GM18520 (cell line): ENCODE measurements around the gene KLHL5.
A peak's percentile ranks its signal among the peaks of the same experiment; 100 is the strongest.

Experiments used
- ATAC-seq: cut with Tn5 transposase; IDR thresholded peaks from one replicate; pipeline ENCODE4 v1.9.1; 2021; ENCODE audit not compliant: unreplicated experiment

KLHL5 gene

DNA sequence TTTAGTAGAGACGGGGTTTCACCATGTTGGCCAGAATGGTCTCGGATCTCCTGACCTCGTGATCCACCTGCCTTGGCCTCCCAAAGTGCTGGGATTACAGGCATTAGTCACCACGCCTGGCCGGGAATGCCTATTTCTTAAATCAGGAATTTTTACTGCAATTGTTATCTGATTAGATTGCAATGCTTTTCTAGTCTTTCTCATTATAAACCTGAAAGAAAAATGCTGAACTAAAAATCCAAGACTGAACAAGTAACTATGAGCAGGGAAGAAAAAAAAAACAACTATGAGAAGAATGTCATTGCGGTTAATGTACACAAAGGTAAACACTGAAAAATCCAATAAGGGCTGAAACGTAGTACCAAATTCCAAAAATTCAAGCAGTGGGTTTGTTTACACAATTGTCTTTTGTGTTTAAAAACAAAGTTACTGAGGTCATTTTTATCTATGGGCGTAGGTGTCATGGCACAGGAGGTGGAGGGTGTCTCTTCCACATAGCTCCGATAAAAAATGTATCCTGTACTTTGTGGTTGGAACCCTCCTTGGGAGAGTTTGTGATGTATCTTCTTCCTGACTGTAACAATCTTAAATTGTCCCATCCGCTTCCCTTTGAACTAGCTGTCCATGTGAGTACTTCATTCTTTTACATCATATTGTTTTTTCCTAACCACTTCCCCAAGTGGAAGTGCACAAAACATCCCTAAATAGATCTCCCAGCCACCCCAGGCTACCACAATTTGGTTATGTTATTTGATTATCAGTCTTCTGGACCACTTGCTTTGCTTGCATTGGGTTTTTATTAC is 18.8 kb upstream of the KLHL5 start:
- no peak for ATAC-seq

GRCh38 chr4:39043861-39044363 is 18.1 kb upstream of the KLHL5 start:
- ATAC-seq, result no peak

DNA sequence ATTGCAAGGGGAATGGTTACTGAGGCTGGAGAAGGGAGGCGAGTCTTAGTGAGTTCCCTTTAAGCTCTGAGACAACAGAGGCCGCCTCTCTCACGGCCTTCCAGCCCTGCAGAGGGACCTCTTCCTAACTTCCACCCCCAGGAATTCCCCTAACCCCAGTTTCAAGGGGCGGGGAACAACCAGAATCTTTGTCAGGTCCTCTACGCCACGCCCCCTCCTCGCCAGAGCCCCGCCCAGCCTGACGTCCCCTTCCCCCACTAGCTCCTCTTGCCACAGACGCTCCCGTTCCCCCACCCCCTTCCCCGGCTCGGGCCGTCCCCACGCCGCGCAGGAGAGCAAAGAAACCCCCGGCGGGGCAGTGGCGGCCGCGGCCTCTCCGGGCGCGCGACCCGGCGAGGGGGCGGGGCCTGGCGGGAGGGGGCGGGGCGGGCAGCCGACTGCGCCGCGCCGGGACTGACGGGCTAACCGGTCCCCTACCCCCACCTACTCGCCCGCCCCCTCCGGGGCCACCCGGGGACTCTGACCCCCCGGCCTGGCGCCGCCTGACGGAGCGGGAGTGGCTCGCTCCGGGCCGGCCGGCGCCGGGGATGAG is 17.6 kb upstream of the KLHL5 start:
- peak; percentile 58 for ATAC-seq

- no peak for ATAC-seq
These were observed 16.8 kb upstream of the KLHL5 start for GRCh38 chr4:39044956-39045826.

DNA sequence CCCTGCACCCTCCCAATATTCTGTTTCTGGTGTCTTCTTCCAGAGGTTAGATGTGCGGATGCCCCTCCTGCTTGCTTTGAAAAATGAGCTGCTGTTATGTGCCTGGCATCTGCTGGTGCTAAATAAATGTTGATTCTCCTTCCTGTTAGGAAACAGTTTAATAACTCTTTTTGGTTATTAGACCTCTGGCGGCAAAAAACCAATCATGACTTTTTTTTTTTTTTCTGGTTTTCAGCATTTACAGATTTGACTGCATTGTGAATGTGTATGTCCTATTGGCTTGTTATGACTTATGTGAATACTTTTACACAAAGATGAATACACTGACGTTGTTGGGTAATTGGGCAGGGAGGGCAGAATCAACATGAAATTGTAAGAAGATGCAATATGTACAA is 16.2 kb upstream of the KLHL5 start:
- no peak for ATAC-seq

GRCh38 chr4:39046249-39046648 is 15.8 kb upstream of the KLHL5 start:
- ATAC-seq, result no peak

GRCh38 chr4:39047681-39048080 is 14.4 kb upstream of the KLHL5 start:
- no peak for ATAC-seq

- no peak for ATAC-seq
These were observed 13.7 kb upstream of the KLHL5 start for GRCh38 chr4:39048311-39048710.

DNA sequence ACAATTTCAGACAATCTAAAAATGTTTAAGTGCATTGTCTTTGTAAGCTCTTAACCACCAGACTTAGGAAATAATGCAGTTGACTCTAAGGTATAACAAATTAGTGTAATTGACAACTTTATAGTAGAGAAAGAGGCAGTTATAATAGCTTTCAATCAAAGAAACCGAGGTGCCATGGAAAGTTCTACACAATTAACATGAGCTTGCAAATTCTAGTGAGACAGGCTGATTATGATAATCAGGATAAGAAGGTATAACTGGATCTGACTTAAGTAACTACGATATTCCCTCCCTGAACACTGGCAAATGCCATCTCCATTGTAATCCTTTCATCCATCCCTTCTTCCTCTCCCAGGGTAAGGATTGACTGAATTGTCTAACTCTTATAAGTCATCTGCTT is 11.4 kb upstream of the KLHL5 start:
- ATAC-seq, result no peak

- ATAC-seq, result no peak
These were observed 10.5 kb upstream of the KLHL5 start for GRCh38 chr4:39051492-39051891.

DNA sequence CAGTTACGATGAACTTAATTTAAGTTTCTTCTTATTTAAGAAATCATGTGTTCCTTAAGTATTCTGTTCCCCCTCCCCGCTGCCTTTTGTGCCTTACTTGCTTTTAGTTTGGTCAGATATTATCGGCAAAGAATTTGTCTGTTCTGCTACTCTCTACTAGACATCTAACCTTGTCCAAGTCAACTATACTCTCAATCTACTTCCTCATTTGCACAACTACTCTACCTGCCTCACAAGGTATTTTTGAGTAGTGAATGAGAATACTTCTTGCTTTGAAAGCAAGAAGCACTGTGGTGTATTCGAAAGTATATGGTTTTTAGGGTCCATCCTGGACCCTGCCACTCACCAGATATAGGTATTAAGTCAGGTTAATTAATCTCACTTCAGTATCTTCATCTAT is 8.0 kb upstream of the KLHL5 start:
- no peak for ATAC-seq

DNA sequence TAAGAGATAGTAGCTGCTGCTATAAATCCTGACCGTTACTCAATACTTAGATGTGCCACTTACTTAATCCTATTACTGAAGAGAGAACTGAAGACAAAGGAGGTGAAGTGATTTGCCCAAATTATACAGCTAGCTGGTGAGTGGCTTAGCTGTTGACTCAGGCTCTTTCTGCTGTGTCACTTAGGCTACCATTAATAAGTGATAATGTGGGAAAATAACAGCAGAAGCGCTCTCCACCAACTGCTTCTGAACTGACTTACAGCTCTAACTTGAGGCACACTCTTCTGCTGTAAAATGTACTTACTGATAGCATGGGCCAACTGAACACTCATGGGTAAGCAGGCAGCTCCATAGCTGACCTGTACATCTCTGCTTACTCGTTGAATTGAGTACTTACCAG is 7.5 kb upstream of the KLHL5 start:
- no peak for ATAC-seq

DNA sequence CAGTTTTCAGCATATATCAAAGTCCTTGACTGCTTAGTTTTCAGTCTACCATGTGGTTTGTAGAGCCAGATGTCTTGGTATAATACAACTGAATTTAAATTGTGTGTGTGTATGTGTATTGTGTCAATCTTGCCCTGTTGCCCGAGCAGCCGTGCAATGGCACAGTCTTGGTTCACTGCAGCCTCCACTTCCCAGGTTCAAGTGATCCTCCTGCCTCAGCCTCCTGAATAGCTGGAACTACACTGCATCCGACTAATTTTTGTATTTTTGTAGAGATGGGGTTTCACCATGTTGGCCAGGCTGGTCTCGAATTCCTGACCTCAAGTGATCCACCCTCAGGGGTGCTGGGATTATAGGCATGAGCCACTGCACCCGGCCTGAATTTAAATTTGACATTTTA is 6.0 kb upstream of the KLHL5 start:
- no peak for ATAC-seq

- no peak for ATAC-seq
These were observed 575 bp upstream of the KLHL5 start for GRCh38 chr4:39061457-39061856.

DNA sequence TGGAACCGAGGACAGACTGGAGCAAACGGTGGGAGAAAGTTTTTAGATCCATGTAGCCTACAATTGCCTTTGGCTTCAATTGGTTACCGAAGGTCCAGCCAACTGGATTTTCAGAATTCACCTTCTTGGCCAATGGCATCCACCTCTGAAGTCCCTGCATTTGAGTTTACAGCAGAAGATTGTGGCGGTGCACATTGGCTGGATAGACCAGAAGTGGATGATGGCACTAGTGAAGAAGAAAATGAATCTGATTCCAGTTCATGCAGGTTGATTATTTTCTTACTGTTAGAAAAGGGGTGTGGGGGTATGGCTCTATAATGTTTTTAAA is 702 bp downstream of the KLHL5 start:
- no peak for ATAC-seq

- no peak for ATAC-seq
These were observed 1.4 kb downstream of the KLHL5 start for GRCh38 chr4:39063430-39063829.

DNA sequence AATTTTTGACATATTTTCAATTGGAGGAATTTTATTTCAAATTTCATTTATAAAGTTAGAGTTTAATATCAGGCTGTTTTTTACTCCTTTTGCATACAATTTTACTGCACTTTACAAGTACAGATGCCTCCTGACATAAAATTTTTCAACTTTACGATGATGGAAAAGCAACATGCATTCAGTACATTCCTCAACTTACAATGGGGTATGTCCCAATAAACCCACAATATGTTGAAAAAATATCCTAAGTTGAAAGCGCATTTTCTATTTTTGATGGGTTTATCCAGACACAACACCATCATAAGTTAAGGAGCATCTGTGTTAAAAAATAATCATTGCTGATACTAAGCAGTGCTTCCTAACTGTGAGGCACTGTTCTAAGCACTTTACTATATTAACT is 4.3 kb downstream of the KLHL5 start:
- no peak for ATAC-seq

DNA sequence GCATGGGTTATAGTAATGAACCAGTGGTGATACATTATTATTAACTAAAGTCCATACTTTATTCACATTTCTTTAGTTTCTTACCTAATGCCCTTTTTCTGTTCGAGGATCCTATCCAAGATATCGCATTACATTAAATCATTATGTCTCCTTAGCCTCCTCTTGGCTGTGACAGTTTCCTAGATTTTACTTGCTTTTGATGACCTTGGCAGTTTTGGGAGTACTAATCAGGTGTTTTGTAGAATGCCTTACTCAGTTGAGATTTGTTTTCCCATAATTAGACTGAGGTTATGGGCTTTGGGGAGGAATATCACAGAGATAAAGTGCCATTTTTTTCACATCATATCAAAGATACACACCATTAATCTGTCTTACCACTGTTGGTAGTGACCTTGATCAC is 5.0 kb downstream of the KLHL5 start:
- no peak for ATAC-seq

DNA sequence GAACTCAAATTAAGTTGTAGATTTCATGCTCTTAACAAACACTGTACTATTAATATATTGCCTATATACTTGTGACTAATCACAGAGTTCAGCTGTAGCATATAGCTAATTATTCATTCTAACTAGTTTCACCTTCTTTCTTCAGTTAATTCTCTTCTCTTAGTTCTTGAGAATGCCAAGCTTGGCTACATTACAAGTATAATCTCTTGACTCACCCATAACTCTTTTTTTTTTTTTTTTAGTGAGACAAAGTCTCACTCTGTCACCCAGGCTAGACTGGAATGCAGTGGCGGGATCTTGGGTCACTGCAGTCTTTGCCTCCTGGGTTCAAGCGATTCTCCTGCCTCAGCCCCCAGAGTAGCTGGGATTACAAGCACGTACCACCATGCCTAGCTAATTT is 5.4 kb downstream of the KLHL5 start:
- ATAC-seq, result no peak

GRCh38 chr4:39068907-39069306 is 6.9 kb downstream of the KLHL5 start:
- ATAC-seq, result no peak

DNA sequence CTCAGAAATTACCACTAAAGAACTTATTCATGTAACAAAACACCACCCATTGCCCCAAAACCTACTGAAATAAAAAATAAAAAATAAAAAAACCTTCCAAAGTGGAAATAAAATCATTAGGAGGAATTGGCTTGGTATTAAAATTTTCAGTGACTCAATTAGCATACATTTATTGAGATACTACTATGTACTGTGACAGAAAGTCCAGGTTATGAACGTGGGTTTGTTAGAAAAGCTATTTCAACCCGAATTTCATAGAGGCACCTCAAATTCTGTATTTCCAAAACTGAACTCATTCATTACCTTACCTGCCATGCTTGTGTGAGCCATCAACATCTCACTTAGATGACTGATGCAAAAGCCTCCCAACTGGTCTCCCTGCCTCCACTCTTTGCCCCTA is 16.8 kb downstream of the KLHL5 start:
- no peak for ATAC-seq

- no peak for ATAC-seq
These were observed 21.1 kb downstream of the KLHL5 start for GRCh38 chr4:39083164-39083563.
